Neutrophil (primary cell): ENCODE results near the gene CAVIN1.
A peak's percentile ranks its signal among the peaks of the same experiment; 100 is the strongest.
"Not testable (repeated sequence)": the region's sequence is repeated elsewhere in the genome, so short reads cannot be mapped to it uniquely, and the experiment has no call there.

Experiments used
- H3K27ac ChIP-seq: fragments of 200-600 bp; sonication (generic); 2 replicates; pipeline ENCODE4 v1.5.1; 2016; ENCODE audit warnings: mild to moderate bottlenecking, moderate library complexity
- H3K27me3 ChIP-seq: fragments of 200-600 bp; sonication (generic); 2 replicates; pipeline ENCODE4 v1.6.0; 2016; ENCODE audit warnings: mild to moderate bottlenecking
- H3K36me3 ChIP-seq: fragments of 200-600 bp; sonication (generic); 2 replicates; pipeline ENCODE4 v1.5.1; 2017
- H3K4me1 ChIP-seq, 2 experiments: fragments of 200-600 bp in 1 of 2; sonication (generic) in 1 of 2; 1 replicate in 1 of 2; 2 replicates in 1 of 2; pipeline versions ENCODE4 v1.5.1 to v1.6.1; 2013 to 2016; ENCODE audit warnings: low read depth in 1 of 2, low read length in 1 of 2, mild to moderate bottlenecking in 1 of 2, moderate library complexity in 1 of 2; ENCODE audit not compliant: control insufficient read depth in 1 of 2, insufficient read depth in 1 of 2
- H3K4me3 ChIP-seq, 2 experiments: fragments of 200-600 bp in 1 of 2; sonication (generic) in 1 of 2; 1 replicate in 1 of 2; 2 replicates in 1 of 2; pipeline ENCODE4 v1.5.1; 2013 to 2016; ENCODE audit warnings: low read depth in 1 of 2, low read length in 1 of 2, mild to moderate bottlenecking in 1 of 2, moderate library complexity in 1 of 2
- H3K9me3 ChIP-seq: fragments of 200-600 bp; sonication (generic); 2 replicates; pipeline ENCODE4 v1.5.1; 2016
- CTCF ChIP-seq: fragments of 200-600 bp; sonication (generic); IDR thresholded peaks from 2 replicates; pipeline ENCODE4 v1.5.1; 2016; ENCODE audit warnings: antibody characterized with exemption

The CAVIN1 gene

GRCh38 chr17:42365136-42365535, 57.9 kb downstream of the CAVIN1 start:
- no peak for TF ChIP-seq CTCF

GRCh38 chr17:42363767-42364585, 59.1 kb downstream of the CAVIN1 start:
- H3K36me3 ChIP-seq: no peaks in the 10 kb centered on the region
- H3K4me3 ChIP-seq: no peak overlapping the region
- no peak for TF ChIP-seq CTCF
- H3K27me3 ChIP-seq: no peaks in the 10 kb centered on the region
- H3K27ac ChIP-seq: peak overlapping the region; percentile 88
- peaks cover 64 to 66% of the 10 kb centered on the region in 2 experiments for H3K4me1 ChIP-seq
- no peaks in the 10 kb centered on the region for H3K9me3 ChIP-seq

More at GRCh38 chr17:42365136-42365535, 57.9 kb downstream of the CAVIN1 start:
- H3K9me3 ChIP-seq: no peaks in the 10 kb centered on the region
- H3K36me3 ChIP-seq: no peaks in the 10 kb centered on the region
- H3K27me3 ChIP-seq: no peaks in the 10 kb centered on the region
- H3K27ac ChIP-seq: peak overlapping the region; percentile 88
- peaks cover 64 to 66% of the 10 kb centered on the region in 2 experiments for H3K4me1 ChIP-seq
- no peak overlapping the region for H3K4me3 ChIP-seq

GRCh38 chr17:42363231-42363630, 59.8 kb downstream of the CAVIN1 start:
- Histone ChIP-seq H3K36me3 (no peaks in the 10 kb centered on the region), H3K27ac (peak overlapping the region; percentile 88), H3K4me3 (no peak overlapping the region), H3K9me3 (no peaks in the 10 kb centered on the region), H3K27me3 (no peaks in the 10 kb centered on the region), H3K4me1 (peaks cover 58 to 67% of the 10 kb centered on the region in 2 experiments)
- no peak for TF ChIP-seq CTCF

GRCh38 chr17:42362245-42362961, 60.7 kb downstream of the CAVIN1 start:
- no peak overlapping the region for H3K4me3 ChIP-seq
- peaks cover 50 to 62% of the 10 kb centered on the region in 2 experiments for H3K4me1 ChIP-seq
- no peak for TF ChIP-seq CTCF
- H3K9me3 ChIP-seq: no peaks in the 10 kb centered on the region
- H3K27ac ChIP-seq: peak overlapping the region; percentile 88
- H3K27me3 ChIP-seq: no peaks in the 10 kb centered on the region
- no peaks in the 10 kb centered on the region for H3K36me3 ChIP-seq

GRCh38 chr17:42361781-42362186, 61.3 kb downstream of the CAVIN1 start:
- Histone ChIP-seq H3K9me3 (no peaks in the 10 kb centered on the region), H3K4me1 (peaks cover 43 to 59% of the 10 kb centered on the region in 2 experiments), H3K4me3 (no peak overlapping the region), H3K27me3 (no peaks in the 10 kb centered on the region), H3K27ac (peak overlapping the region; percentile 88), H3K36me3 (peaks cover 1% of the 10 kb centered on the region)
- TF ChIP-seq CTCF: no peak

- H3K27me3 ChIP-seq, H3K9me3 ChIP-seq, H3K36me3 ChIP-seq, H3K4me3 ChIP-seq: not testable (repeated sequence)
- Histone ChIP-seq H3K4me1 (peaks cover 31 to 46% of the 10 kb centered on the region in 2 experiments), H3K27ac (peak overlapping the region; percentile 28)
Observed at GRCh38 chr17:42360388-42360787, 62.7 kb downstream of the CAVIN1 start.
